Measurements from ENCODE around the gene ZC3H6. TPM values are rescaled to one million over a fixed set of nuclear protein-coding genes. Genes with fewer than 3 reads are reported as not detected.

The ZC3H6 gene
- total RNA-seq, 4 donors from 2014 or later = 4.9 to 41.0 (median 12.8) TPM

GRCh38 chr2:112332123-112332696, 56.8 kb downstream of the ZC3H6 start:
- Histone ChIP-seq H3K27me3 (no peaks in the 10 kb centered on the region), H3K4me1 (no peaks in the 10 kb centered on the region), H3K9me3 (no peaks in the 10 kb centered on the region), H3K27ac (no peak overlapping the region), H3K4me3 (no peak overlapping the region), H3K36me3 (no peaks in the 10 kb centered on the region)
- DNase-seq = no peak
- TF ChIP-seq POLR2A (IDR thresholded peaks at IDR 0.05) (no peak), CTCF (IDR thresholded peaks at IDR 0.05) (no peak)
- intact Hi-C loops (cut with DNase I; ENCODE audit: low total_unique reads) = no loop called here

- Histone ChIP-seq H3K4me3 (no peak overlapping the region), H3K27me3 (no peaks in the 10 kb centered on the region), H3K27ac (no peak overlapping the region), H3K9me3 (no peaks in the 10 kb centered on the region), H3K4me1 (no peaks in the 10 kb centered on the region), H3K36me3 (no peaks in the 10 kb centered on the region)
- no peak for DNase-seq
- intact Hi-C loops (cut with DNase I; ENCODE audit: low total_unique reads) = no loop called here
- TF ChIP-seq CTCF (IDR thresholded peaks at IDR 0.05) (no peak), POLR2A (IDR thresholded peaks at IDR 0.05) (no peak)
Measured at GRCh38 chr2:112335600-112335999, 60.2 kb downstream of the ZC3H6 start.

- TF ChIP-seq POLR2A (IDR thresholded peaks at IDR 0.05) = no peak
- no peak for TF ChIP-seq CTCF (IDR thresholded peaks at IDR 0.05)
- Histone ChIP-seq H3K4me3 (no peak overlapping the region), H3K4me1 (no peaks in the 10 kb centered on the region), H3K36me3 (no peaks in the 10 kb centered on the region), H3K9me3 (no peaks in the 10 kb centered on the region), H3K27me3 (no peaks in the 10 kb centered on the region), H3K27ac (no peak overlapping the region)
- intact Hi-C loops (cut with DNase I; ENCODE audit: low total_unique reads) = no loop called here
- DNase-seq = no peak
Measured at GRCh38 chr2:112339986-112340385, 64.6 kb downstream of the ZC3H6 start.

- H3K4me1 ChIP-seq = no peaks in the 10 kb centered on the region
- H3K4me3 ChIP-seq = no peak overlapping the region
- intact Hi-C loops (cut with DNase I; ENCODE audit: low total_unique reads) = no loop called here
- no peaks in the 10 kb centered on the region for H3K36me3 ChIP-seq
- no peak overlapping the region for H3K27ac ChIP-seq
- no peak for TF ChIP-seq POLR2A (IDR thresholded peaks at IDR 0.05)
- no peak for TF ChIP-seq CTCF (IDR thresholded peaks at IDR 0.05)
- H3K9me3 ChIP-seq = no peaks in the 10 kb centered on the region
- H3K27me3 ChIP-seq = no peaks in the 10 kb centered on the region
- no peak for DNase-seq
Measured at GRCh38 chr2:112340475-112341267, 65.3 kb downstream of the ZC3H6 start.

- DNase-seq = no peak
- intact Hi-C loops (cut with DNase I; ENCODE audit: low total_unique reads) = no loop called here
- H3K27me3 ChIP-seq = no peaks in the 10 kb centered on the region
- TF ChIP-seq POLR2A (IDR thresholded peaks at IDR 0.05) (no peak), CTCF (IDR thresholded peaks at IDR 0.05) (no peak)
- no peaks in the 10 kb centered on the region for H3K36me3 ChIP-seq
- H3K4me3 ChIP-seq = no peak overlapping the region
- H3K9me3 ChIP-seq = no peaks in the 10 kb centered on the region
- no peak overlapping the region for H3K27ac ChIP-seq
- no peaks in the 10 kb centered on the region for H3K4me1 ChIP-seq
Measured at GRCh38 chr2:112342067-112342550, 66.7 kb downstream of the ZC3H6 start.

All from uterus (tissue), 4 donors.